GM11168 (cell line): ENCODE measurements around the gene RHBDF2.
"Not testable (repeated sequence)": the region's sequence is repeated elsewhere in the genome, so short reads cannot be mapped to it uniquely, and the experiment has no call there.

Experiments used
- in situ Hi-C: fragments of 300-500 bp; cut with MboI; formaldehyde crosslinking; loops from one replicate; pipeline ENCODE4 v1.12.0; 2022; ENCODE audit warnings: low sequenced_read_pairs; ENCODE audit not compliant: unreplicated experiment

The RHBDF2 gene

DNA sequence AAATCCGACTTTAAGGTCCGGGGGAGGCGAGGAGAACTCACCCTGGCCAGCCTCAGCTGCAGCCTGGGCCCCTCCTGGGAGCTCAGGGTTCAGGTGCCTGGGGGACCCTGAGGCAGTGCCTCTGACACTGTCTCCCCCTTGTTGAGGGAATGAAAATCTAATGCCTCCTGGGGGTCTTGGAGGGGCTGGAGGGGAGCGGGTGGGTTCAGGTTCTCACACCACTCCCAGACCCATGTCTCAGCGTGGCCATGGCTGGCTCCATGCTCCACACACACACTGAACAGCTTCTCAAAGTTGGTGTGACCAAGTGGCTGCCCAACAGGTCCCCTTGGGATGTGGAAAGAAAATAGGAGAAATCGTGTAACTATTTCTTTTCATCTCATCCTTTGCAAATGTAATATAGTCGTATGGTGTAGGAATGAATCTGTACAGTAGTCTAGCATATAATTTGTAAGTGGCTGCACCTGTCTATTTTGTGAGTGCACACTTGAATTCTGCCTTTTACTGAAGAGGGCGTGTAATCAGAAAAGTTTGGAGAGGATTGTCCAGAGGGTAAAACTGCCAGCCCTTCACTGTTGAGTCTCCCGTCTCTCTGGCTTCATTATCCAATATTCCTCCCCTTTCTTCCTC lies 37.8 kb upstream of the RHBDF2 start:
- in situ Hi-C loops: no loop called here

- in situ Hi-C loops: no loop called here
These were observed 37.2 kb upstream of the RHBDF2 start for GRCh38 chr17:76538281-76538931.

DNA sequence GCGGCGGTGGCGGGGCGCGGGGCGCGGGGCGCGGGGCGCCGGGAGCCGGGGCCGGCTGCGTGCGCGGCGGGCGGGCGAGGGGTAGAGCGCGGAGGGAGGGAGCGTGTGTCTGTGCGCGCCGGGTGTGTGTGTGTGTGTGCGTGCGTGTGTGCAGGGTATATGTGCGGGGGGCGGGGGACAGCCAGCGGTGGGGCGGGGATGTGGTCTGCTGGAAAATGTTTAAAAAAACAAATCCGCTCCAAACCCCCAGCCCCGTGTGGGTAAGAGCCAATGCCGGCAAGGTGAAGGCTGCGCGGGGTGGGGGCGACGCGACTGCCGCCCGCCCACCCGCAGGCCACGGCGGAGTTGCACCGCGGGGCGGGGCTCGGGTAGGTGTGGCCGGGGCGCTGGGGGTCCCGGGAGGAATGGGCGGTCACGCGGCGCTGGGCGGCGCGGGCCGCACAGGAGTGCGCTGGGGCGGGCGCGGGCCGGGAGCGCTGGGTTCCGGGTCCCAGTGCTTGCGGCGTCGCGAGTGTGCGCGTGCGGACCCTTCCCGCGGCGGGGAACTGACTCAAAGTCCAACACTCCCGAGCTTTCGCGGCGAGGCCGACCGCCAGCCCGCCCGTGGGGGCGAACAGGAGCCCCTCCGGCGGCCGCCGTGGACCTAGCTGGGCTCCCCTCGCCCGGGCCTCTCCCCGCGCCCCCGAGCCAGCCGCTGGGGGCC lies 36.5 kb upstream of the RHBDF2 start, which contains the start of gene CYGB:
Gene CYGB (minus strand): TSS at position 132 of the 703 bp plus-strand sequence. CDS start 167 bp downstream, outside the sequence.
- in situ Hi-C loops: no loop called here

GRCh38 chr17:76537288-76537577 lies 36.0 kb upstream of the RHBDF2 start:
- in situ Hi-C loops: no loop called here

- in situ Hi-C loops: no loop called here
These were observed 35.5 kb upstream of the RHBDF2 start for GRCh38 chr17:76536511-76537287.

DNA sequence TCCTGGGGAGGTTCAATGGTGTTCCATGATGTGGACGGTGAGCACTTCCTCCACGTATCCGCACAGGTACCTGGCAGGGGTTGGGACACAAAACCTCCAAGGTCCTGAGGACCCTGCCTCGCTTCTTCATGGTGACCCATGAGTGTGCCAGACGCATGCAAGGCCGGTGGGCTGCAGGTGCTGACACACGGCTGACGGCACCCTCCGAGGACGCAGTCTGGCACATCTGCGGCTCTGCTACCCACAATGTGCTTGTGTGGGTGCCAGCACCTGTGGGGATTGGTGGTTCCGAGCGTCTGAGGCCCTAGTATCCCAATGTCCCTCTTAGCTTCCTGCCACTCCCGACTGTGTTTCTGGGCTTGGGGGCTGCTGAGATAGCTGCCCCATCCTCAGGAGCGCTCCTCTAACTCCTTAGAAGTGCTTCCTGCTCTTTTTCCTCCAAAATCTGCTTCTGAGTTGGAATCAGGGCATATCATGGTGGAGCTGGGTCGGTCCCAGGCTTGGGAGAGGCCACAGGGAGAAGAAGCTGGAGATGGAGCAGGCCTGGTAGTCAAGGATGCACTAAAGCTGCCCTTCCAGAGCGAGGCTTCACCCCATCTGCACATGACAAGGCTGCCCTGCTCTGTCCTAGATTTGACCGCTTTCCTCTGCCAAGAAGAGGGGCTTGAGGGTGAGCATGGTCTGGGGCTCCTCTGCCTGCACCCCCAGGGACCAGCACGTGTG lies 34.7 kb upstream of the RHBDF2 start:
- in situ Hi-C loops: no loop called here

DNA sequence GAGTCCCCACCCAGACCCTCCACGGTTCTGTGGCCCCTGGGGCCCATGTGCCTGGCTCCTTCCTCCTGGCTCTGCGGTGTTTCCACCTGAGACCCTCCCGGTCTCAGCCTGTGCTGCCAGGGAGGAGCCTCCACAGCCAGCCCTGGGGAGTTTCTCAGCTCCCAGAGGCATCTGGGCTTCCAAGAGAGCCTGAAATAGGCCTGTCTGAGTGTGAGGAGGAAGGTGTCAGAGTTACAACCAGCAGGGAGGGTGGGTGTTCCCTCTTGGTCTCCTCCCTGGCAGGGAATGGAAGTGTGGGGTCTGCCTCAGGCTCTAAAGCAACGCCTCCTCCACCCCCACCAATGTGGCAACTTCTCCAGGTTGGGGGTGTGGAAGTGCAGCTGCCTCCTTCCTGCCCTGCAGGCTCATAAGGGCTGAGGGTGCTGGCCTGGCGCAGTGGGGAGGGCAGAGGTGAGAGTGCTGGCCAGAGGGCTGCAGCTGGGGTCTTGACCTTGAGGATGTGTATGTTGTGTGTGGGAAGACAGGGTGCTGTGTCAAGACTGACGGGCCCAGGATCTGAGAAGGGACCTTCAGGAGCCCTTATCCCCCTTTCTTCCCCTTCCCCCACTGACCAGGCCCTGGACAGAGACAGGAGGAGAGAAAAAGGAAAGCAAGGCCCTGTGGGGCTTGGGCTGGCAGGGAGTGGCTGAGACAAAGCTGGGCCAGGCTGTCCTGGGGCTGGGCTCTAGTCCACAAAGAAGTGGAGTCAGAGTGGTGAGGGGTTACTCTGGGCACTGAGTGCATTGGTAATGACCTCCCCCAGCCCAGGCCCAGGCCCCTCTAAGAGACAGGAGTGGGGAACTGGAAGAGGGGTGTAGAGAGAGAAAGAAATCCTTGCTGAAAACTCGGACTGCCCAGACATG lies 33.9 kb upstream of the RHBDF2 start:
- in situ Hi-C loops: no loop called here

- in situ Hi-C loops: not testable (repeated sequence)
These were observed 32.6 kb upstream of the RHBDF2 start for GRCh38 chr17:76533640-76534359.

DNA sequence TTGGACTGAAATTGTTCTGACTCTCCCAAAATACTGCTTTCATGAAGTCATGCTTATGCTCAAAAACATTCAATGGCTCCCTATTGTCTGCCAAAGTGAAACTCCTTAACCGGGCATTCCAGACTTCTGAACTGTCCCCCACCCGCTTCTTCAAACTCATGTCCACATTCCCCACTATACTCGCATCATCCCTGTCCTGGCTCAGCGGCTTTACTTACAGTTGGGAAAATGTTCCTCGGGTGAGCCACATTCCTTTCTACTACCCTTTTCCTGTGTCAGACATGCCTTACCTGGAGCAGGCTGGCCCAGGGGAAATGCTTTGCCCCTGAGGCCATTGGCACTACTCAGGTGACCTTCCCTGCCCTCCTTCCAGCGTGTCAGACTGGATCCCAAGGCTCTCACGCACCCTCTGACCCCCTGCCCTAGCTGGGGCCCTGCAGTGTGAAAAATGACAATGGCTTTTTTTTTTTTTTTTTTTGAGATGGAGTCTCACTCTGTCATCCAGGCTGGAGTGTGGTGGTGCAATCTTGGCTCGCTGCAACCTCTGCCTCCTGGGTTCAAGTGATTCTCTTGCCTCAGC lies 30.9 kb upstream of the RHBDF2 start:
- in situ Hi-C loops: no loop called here

- in situ Hi-C loops: no loop called here
These were observed 30.3 kb upstream of the RHBDF2 start for GRCh38 chr17:76531486-76532038.

DNA sequence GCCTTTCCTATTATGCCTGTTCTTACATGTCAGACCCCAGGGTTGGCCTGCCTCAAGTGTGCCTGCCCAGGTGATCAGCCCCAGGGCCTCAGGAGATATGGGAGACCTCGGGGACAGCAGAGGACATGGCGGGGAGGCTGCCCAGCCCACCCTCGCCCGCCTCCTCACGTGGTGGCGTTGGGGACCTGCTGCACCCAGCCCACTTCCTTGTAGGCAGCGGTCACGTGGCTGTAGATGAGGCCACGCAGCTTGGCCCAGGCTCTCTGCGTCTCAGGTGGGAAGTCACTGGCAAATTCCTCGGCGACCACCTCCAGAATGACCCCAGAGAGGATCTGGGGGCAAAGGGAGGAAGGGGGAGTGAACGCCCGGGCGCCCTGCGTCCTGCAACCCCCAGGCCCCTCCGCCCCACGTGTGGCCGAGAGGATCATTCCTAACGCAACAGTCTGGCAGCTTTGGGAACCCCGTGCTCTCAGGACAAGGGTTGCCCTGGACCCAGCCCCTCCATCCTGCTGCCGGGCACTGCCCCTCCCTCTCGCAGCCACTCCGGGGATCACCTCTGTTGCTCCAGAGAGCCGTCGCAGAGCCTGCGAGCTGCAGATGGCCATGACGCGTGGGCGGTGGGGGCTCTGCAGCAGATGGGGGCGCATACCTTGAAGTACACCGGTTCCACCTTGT lies 29.7 kb upstream of the RHBDF2 start:
- in situ Hi-C loops: no loop called here

- in situ Hi-C loops: no loop called here
These were observed 29.0 kb upstream of the RHBDF2 start for GRCh38 chr17:76530095-76530723.

GRCh38 chr17:76529224-76530094 lies 28.2 kb upstream of the RHBDF2 start:
- in situ Hi-C loops: no loop called here

- in situ Hi-C loops: no loop called here
These were observed 27.5 kb upstream of the RHBDF2 start for GRCh38 chr17:76528528-76529223.

DNA sequence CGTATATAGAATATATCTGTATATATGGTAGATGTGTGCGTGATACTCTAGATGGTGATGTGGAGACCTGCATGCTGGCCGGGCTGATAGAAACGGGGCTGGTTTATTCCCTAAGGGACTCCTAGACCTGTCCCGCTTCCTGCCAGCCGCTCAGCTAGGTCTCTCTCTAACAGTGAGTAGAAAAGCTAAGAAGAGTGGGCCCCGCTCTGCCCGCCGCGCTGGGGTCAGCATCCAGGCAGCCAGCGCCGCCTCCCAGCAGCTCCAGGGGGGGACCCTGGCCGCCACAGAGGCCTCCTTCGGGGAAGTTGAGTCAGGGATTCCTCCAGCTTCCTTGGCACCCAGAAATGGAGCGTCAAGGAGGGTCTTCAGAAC lies 26.9 kb upstream of the RHBDF2 start:
- in situ Hi-C loops: no loop called here
